NCI-H82 (cell line): Measurements from ENCODE around the gene NKAIN4.
A peak's percentile ranks its signal among the peaks of the same experiment; 100 is the strongest.

Source experiments
- DNase-seq: peaks from one replicate; lab custom pipeline; 2025; lab: John Stamatoyannopoulos, UW

Gene NKAIN4

DNA sequence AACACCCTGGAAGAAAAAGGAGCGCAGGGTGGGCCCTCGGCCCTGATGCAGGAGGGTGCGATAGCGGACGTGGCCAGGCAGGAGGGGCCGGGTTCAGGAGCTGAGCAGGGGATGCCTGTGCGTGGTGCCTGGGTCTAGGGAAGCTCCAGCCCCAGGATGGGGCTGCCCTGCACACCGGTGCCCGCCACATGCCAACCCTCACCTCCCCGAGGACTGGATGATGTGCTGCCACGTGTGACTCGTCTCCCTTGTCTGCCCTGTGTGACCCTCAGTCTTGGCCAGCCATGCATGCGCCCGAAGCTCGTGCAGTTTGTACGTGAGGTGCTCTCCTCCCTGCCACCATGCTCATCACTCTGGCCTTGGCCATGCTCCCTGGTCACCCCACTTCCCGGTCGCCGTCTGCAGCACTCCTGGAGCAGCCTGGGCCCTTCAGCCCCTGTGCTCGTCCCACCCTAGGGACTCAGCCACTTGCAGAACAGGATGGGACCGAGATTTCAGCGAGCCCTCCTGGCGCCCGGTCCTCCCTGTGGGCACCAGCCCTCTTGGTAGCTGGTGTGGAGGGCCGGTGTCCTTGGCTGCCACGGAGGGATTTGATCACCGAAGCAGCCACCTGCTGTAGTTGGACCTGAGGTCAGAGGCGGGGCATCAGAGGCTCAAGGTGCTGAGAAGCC lies 34.5 kb upstream of the NKAIN4 start:
- DNase-seq: no peak

GRCh38 chr20:63287697-63288580 lies 33.7 kb upstream of the NKAIN4 start:
- no peak for DNase-seq

GRCh38 chr20:63286781-63287696 lies 32.8 kb upstream of the NKAIN4 start:
- no peak for DNase-seq

DNA sequence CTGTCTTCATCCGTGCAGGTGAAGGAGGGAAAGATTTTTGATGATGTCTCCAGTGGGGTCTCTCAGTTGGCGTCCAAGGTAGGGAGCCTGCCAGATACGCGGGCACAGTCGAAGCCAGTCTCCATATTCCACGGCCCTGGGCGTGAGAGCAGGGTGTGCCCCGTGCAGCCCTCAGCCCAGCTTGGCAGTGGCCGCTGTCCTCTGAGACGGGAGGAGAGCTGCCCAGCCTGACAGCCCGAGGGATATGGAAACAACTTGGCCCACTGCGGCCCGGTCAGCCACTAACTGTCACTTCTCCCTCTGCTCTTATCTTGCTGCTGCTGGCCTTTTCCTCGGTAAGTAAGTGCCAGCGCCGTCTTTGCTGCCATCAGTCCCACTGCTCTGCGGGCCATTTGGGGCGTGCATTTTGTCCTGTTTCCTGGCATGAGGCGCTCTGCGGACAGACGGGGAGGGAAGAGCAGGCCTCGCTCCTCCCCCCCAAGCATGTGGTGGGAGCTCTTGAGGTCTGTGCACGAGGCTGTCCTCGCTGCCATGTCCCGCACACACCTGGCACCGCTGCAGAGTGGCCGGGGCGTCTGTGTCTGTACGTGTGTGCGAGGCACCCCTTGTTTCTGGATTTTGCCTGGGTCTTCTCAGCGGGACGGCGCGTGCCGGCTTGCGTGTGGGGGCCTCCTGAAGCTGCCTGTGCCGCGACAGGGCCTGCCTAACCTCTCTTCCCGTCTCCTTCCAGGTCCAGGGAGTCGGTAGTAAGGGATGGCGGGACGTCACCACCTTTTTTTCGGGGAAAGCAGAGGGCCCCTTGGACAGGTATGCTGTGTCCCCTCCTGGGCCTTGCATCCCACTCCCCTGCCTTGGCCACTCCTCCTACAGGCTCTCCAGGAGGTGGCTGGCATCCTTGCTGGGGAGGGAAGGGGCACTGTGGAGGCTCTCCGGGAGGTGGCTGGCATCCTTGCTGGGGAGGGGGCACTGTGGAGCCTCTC lies 31.7 kb upstream of the NKAIN4 start:
- DNase-seq: no peak

- DNase-seq: no peak
These were observed 30.8 kb upstream of the NKAIN4 start for GRCh38 chr20:63284981-63285524.

- DNase-seq: no peak
These were observed 30.3 kb upstream of the NKAIN4 start for GRCh38 chr20:63284544-63284949.

DNA sequence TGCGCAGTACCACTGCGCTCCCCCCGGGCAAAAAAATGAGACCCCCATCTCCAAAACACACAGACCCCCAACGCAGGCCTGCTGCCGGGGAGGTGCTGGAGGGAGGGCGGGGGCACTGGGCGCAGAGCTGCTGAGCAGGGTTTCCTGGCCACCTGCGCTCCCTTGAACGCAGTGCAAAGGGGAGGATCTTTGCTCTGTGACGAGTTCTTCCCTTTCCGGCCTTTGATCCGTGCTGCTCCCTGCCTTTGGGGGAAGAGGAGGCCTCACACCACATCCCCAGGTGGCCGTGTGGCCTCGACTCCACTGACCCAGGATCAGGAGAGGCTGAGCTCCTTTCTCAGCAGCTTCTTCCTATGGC lies 29.8 kb upstream of the NKAIN4 start:
- DNase-seq: no peak

DNA sequence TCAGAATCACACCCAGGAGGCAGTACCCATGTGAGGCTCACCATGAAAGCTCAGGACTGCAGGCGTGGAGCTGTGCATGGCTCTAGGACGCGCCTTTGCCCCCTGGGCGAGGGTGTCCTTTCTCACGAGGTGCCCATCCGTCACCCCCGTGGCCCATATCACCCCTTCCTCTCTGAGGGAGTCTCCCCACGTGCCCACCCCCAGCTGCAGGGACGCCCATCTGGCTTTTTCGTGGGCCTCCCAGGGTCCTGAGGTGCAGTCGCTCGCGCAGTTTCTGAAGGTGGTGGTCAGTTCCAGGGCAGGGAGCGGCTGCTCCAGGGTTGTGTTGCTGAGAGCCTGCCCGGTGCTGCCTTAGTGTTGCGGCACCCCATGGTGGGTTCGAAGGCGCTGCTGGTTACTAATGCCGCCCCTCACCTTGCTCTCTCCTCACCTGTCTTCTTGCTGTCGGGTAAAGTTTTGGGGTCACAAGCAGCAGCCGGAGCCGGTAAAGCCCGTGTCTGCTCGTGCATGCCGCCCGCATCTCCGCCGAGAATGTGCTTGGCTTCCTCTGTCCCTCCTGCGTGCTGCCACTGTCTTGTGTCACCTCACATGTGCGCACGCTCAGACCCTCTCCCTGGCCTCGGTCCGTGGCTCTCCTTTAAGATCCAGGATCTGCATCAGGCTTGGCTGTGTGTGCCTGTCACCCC lies 29.3 kb upstream of the NKAIN4 start:
- no peak for DNase-seq

GRCh38 chr20:63282946-63283345 lies 28.7 kb upstream of the NKAIN4 start:
- DNase-seq: no peak

DNA sequence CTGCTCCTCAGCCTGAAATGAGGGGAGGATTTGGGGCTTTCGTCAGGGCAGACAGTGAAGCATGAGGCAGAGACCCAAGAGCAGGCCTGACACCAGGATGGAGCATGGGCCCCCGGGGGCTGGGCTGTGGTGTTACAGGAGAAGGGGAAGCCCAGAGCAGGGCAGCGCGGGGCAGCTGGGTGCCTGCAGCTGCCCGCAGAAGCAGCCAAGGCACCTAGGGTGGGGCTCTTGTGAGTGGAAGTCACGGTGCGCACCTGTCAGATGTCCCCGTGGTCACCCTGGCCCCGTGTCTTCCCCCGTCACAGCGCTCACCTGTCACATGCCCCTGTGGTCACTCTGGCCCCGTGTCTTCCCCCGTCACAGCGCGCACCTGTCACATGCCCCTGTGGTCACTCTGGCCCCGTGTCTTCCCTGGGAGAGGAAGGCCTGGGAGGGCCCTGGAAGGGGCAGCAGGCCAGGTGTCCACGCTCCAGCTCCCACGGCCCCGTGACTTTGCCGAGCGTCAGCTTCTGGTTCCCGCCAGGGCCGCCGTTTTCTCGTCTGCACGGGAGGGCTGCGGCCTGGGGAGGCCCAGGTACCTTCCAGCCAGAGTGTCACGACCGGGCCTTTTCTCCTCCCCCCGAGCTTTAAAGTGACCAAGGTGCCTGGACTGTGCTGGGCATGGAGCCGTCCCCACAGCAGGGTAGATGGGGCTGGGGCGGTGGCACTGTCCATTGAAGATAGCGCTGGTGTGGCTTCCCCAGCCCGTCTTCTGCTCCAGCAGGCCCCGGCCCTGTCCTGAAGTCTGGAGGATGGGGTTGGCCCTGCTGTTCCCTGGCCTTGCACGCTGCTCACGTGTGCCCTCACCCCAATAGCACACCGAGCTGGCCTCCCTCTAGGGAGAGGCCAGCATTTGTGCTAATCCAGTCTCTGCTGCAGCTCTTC lies 27.7 kb upstream of the NKAIN4 start:
- DNase-seq: no peak

GRCh38 chr20:63280929-63281545 lies 26.8 kb upstream of the NKAIN4 start:
- peak; percentile 28 for DNase-seq

DNA sequence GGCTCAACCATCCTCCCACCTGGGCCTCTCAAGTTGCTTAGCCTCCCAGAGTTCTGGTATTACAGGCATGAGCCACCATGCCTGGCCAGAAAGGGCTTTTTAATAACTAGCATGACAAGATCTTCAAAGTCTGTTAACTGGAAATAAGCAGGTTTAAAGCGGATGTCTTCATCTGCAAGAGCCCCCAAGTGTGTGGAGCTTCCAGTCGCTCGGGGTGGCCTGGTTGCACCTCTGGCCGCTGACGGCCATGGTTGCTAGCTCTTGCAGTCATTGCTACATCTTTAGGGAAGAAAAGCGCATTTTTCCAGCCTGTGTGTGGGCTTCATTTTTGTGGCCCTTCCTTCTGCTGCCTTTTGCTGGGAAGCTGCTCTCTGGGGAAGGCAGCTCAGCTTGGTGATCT lies 26.1 kb upstream of the NKAIN4 start:
- no peak for DNase-seq

DNA sequence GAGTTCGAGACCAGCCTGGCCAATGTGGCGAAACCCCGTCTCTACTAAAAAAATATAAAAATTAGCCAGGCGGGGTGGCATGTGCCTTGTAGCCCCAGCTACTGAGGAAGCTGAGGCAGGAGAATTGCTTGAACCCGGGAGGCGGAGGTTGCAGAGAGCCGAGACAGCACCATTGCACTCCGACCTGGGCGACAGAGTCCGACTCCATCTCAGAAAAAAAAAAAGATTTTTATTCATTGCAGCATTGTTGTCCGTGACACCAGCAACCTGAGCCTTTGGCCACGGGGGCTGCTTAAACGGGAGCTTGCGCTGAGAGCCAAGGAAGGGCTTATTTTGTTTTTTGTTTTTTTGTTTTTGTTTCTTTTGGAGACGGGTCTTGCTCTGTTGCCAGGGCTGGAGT lies 25.7 kb upstream of the NKAIN4 start:
- DNase-seq: no peak

DNA sequence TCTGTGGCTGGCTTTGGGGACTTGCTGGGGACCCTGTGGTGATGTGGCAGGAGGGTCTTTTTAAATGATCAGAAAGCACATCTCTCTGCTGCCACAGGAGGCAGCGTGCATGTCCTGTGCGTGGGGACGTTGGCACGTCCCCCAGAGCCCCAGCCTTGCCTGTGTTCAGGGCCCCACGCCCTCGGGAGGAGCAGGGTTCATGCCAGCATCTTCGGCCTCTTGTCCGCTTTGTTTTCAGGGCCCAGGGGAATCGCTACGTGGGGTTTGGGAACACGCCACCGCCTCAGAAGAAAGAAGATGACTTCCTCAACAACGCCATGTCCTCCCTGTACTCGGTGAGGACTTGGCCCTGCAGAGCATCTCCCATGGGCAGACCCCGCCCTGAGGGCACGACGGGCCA lies 24.4 kb upstream of the NKAIN4 start:
- DNase-seq: no peak

GRCh38 chr20:63277466-63278272 lies 23.4 kb upstream of the NKAIN4 start:
- no peak for DNase-seq

DNA sequence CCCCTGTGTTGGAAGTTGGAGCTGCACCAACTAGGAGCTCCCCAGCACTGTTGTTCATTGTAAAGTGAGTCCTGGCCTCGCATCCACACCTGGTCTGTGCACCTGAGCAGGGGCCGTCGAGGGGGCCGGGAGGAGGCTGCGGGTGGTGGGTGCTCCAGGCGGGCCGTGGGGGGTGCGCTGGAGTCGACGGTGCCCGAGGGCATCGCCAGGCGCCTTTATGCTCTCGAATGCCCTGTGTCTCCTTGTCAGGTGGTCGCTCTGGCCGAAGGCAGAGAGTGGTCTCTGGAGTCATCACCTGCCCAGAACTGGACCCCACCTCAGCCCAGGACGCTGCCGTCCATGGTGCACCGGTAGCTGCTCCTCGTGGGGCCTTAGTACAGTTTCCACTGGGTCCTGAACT lies 22.7 kb upstream of the NKAIN4 start:
- DNase-seq: no peak

DNA sequence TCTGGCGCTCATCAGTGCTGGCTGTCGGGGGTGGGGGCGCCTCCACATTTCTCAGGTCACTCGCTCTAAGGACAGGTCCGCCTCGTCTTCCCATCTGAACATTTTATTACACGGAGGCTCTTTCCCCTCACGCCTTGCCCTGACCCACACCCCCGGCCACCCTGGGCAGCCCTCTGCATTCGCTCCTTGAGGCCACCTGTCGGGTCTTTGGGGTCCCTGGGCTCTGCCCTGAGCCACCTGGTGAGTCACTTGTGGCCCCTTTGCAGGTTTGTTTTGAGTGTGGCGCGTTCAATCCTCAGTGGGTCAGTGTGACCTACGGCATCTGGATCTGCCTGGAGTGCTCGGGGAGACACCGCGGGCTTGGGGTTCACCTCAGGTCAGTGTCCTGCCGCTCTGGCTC lies 21.6 kb upstream of the NKAIN4 start:
- DNase-seq: no peak
